HuH-7.5 (cell line): ENCODE data around the gene SYTL2.
"Not testable (repeated sequence)": the region's sequence is repeated elsewhere in the genome, so short reads cannot be mapped to it uniquely, and the experiment has no call there.

ENCODE experiments used
- DNase-seq: peaks from one replicate; pipeline ENCODE4 v3.0.0; 2011; ENCODE audit warnings: low spot score

Gene SYTL2

DNA sequence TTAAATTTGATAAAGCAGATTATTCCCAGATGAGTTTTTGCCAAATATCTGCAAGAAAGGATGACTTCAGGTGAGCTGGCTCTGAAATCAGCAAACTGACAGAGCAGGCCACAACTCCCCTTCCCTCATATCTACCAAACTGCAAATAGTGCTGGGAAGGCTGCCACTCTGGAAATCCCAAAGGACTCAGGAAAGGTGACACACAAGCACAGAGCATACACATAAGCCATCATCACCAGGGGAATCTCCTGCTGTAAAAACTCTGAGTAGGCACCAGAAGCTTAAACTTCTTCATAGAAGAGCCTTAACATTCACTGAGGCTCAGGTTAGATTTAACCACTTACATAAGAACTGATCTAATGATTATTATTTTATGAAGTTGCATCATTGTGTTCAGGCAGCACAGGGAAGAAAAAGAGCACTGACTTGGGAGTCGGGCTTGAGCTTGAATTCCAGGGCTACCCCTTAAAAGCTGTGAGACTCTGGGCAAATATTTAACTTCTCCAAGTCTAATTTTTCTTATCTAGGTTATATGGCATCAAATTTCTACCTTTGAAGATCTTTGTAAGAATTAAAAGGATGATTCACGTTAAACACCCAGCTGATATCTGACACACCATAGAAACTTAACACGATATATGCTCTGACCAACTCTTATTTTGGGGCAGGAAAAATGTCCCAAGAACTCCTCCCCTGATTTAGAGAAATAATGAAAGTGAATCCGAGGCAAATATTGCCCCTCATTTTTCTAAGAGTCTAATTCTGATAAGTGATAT lies 15.0 kb downstream of the SYTL2 start:
- no peak for DNase-seq

GRCh38 chr11:85791409-85791990 lies 19.4 kb downstream of the SYTL2 start:
- no peak for DNase-seq

- DNase-seq: no peak
Observed at GRCh38 chr11:85787809-85788760, 22.9 kb downstream of the SYTL2 start.

DNA sequence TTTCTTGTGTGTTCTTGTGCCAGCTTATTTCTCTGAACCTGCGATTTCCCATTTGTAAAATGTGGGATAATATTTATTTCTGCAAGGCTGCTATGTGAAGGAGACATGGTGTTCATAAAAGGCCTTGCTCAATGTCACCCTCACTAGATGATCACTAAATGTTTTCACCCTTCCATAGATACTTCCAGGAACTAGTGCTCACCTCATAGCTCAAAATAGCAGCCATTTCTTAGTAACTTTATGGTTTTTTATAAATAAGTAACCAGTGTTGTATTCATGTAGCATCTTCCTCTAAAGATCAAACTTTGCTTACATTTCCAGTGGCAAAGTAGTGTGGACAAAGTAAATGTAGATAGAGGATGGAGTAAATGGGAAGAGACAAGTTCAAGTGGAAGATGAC lies 23.8 kb downstream of the SYTL2 start:
- no peak for DNase-seq

- DNase-seq: no peak
Observed at GRCh38 chr11:85784480-85785265, 26.3 kb downstream of the SYTL2 start.

DNA sequence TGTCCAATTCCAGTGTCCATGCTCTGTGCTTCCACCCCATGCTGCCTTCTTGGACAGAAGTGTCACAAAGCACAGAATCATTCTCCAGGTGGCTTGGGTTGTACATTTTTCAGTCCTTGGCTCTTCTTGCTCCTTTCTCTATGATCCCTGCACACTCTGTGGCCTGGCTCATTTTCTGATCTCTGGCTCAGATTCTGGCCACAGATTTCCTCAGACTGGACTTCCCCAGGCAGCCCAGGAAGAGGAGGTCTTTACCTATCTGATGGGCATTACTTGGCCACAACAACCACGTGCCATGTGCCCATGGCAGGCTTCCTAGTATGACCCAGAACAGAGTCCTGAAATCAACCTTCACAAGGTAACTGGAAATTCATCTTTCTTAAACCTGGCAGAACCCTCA lies 27.2 kb downstream of the SYTL2 start:
- no peak for DNase-seq

DNA sequence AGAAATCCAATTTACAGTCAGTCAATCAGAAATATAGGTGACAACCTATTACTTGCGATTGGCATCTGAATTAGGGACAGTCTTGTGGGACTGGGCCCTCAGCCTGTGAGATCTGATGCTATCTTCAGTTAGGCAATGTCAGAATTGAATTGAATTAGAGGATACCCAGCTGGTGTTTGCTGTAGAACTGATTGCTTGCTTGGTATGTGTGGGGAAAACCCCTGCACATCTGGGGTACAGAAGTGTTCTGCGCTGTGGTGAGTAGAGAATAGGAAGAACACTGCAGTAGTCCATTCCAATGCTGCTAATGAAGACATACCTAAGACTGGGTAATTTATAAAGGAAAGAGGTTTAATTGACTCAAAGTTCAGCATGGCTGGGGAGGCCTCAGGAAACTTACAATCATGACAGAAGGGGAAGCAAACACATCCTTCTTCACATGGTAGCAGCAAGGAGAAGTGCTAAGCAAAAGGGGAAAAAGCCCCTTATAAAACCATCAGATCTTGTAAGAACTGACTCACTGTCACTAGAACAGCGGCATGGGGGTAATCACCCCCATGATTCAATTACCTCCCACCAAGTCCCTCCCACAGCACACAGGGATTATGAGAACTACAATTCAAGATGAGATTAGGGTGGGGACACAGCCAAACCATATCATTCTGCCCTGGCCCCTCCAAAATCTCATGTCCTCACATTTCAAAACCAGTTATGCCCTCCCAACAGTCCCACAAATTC lies 30.0 kb downstream of the SYTL2 start:
- not testable (repeated sequence) for DNase-seq

- no peak for DNase-seq
Observed at GRCh38 chr11:85779956-85780640, 30.8 kb downstream of the SYTL2 start.

GRCh38 chr11:85777603-85777972 lies 33.4 kb downstream of the SYTL2 start:
- not testable (repeated sequence) for DNase-seq

GRCh38 chr11:85776951-85777602 lies 33.9 kb downstream of the SYTL2 start:
- DNase-seq: no peak

- no peak for DNase-seq
Observed at GRCh38 chr11:85774256-85775101, 36.5 kb downstream of the SYTL2 start.

- DNase-seq: no peak
Observed at GRCh38 chr11:85772695-85773094, 38.2 kb downstream of the SYTL2 start.

GRCh38 chr11:85771568-85771967 lies 39.4 kb downstream of the SYTL2 start:
- DNase-seq: no peak

DNA sequence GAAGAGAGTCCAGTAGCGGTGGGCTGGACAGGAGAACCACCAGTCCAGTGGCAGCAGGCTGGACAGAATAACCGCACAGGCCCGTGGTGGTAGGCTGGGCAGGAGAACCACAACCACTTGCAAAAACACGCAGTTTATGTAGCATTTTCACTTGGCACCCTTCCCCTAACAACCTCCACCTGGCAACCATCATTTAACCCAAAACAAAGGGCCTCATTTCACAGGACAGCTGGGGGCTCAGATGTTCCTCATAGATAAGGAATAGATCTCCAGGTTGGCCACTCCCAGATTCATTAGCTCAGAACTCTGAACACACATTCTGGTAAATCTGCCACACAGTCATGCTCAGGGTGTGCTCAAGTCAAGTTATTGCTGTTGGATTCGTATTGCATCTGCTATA lies 41.2 kb downstream of the SYTL2 start:
- DNase-seq: no peak

- DNase-seq: no peak
Observed at GRCh38 chr11:85768473-85769146, 42.3 kb downstream of the SYTL2 start.

- DNase-seq: no peak
Observed at GRCh38 chr11:85767246-85767945, 43.5 kb downstream of the SYTL2 start.

DNA sequence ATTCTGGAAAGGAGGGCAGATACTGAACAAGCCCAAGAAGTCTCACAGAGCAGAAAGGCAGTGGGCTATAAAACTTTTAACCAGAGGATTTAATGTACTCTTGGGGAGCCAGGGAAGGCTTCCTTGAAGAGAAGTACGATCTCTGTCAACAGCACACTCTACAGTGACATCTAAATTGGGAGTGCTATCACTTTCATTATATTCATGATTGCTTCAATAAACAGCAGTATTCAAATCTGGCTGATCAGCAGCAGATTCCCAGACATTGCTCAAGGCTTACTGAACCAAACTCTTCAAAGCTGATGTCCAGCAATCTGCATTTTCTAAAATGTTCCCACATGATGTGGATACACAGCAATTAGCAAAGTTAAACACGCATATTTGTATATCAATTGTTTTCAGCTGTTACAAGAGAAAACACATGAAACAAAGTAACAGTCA lies 44.2 kb downstream of the SYTL2 start:
- DNase-seq: no peak

GRCh38 chr11:85764796-85765195 lies 46.1 kb downstream of the SYTL2 start:
- DNase-seq: no peak
